Astrocyte (in vitro differentiated cells and primary cell): ENCODE results near the gene DOCK1. TPM values are rescaled to one million over a fixed set of nuclear protein-coding genes. Genes with fewer than 3 reads are reported as not detected.

ENCODE experiments used
- DNase-seq: peaks from one replicate; pipeline ENCODE4 v3.0.0-alpha.2; 2010; ENCODE audit warnings: low read depth
- FAIRE-seq: peaks from 2 replicates; lab custom pipeline; 2011; peaks lifted over from hg19 to GRCh38; lab: Jason Lieb, UNC
- H2AFZ ChIP-seq: 2 replicates; pipeline ENCODE4 v1.6.0; 2012; ENCODE audit warnings: low read depth, low read length, inconsistent platforms
- H3K27ac ChIP-seq: 2 replicates; pipeline ENCODE4 v1.5.1; 2011; ENCODE audit warnings: low read depth, low read length, inconsistent platforms
- H3K27me3 ChIP-seq: 2 replicates; pipeline ENCODE4 v1.6.0; 2011; ENCODE audit warnings: low read length, inconsistent platforms; ENCODE audit not compliant: insufficient read depth
- H3K36me3 ChIP-seq: 2 replicates; pipeline ENCODE4 v1.5.1; 2011; ENCODE audit warnings: low read length, inconsistent platforms; ENCODE audit not compliant: insufficient read depth
- H3K4me1 ChIP-seq: 2 replicates; pipeline ENCODE4 v1.5.1; 2011; ENCODE audit warnings: low read length, inconsistent platforms; ENCODE audit not compliant: insufficient read depth
- H3K4me2 ChIP-seq: 2 replicates; pipeline ENCODE4 v1.6.0; 2012; ENCODE audit warnings: low read length, inconsistent platforms
- H3K4me3 ChIP-seq: 2 replicates; pipeline ENCODE4 v1.5.1; 2011; ENCODE audit warnings: low read depth, mild to moderate bottlenecking, low read length, inconsistent platforms; ENCODE audit not compliant: insufficient read depth
- H3K79me2 ChIP-seq: 2 replicates; pipeline ENCODE4 v1.6.0; 2012; ENCODE audit warnings: mild to moderate bottlenecking, low read length, inconsistent platforms; ENCODE audit not compliant: insufficient read depth
- H3K9ac ChIP-seq: 2 replicates; pipeline ENCODE4 v1.6.0; 2012; ENCODE audit warnings: mild to moderate bottlenecking, low read length, inconsistent platforms
- H3K9me3 ChIP-seq: 2 replicates; pipeline ENCODE4 v1.5.1; 2012; ENCODE audit warnings: low read depth, mild to moderate bottlenecking, low read length, inconsistent platforms; ENCODE audit not compliant: insufficient read depth
- H4K20me1 ChIP-seq: 2 replicates; pipeline ENCODE4 v1.6.0; 2012; ENCODE audit warnings: low read length, inconsistent platforms; ENCODE audit not compliant: insufficient read depth
- H3K27ac Mint-ChIP-seq: one replicate; pipeline ENCODE4 v1.8.0; 2021; ENCODE audit warnings: mild to moderate bottlenecking, mixed read lengths; ENCODE audit not compliant: unreplicated experiment
- H3K27me3 Mint-ChIP-seq: one replicate; pipeline ENCODE4 v1.8.0; 2021; ENCODE audit warnings: low read depth, mixed read lengths; ENCODE audit not compliant: unreplicated experiment
- H3K36me3 Mint-ChIP-seq: one replicate; pipeline ENCODE4 v1.8.0; 2021; ENCODE audit warnings: low read depth, mixed read lengths; ENCODE audit not compliant: unreplicated experiment
- H3K4me1 Mint-ChIP-seq: one replicate; pipeline ENCODE4 v1.8.0; 2021; ENCODE audit warnings: low read depth, mixed read lengths; ENCODE audit not compliant: unreplicated experiment
- H3K4me3 Mint-ChIP-seq: one replicate; pipeline ENCODE4 v1.8.0; 2021; ENCODE audit warnings: mild to moderate bottlenecking, moderate library complexity, mixed read lengths; ENCODE audit not compliant: unreplicated experiment
- H3K9me3 Mint-ChIP-seq: one replicate; pipeline ENCODE4 v1.8.0; 2021; ENCODE audit warnings: mild to moderate bottlenecking, mixed read lengths; ENCODE audit not compliant: unreplicated experiment
- CTCF ChIP-seq: IDR thresholded peaks from 2 replicates; pipeline ENCODE4 v1.5.1; 2011; ENCODE audit warnings: low read depth, mild to moderate bottlenecking, inconsistent platforms, low read length, moderate library complexity; ENCODE audit not compliant: insufficient read depth
- EZH2 ChIP-seq: IDR thresholded peaks from 2 replicates; pipeline ENCODE4 v1.6.1; 2012; ENCODE audit warnings: mild to moderate bottlenecking, low read length, inconsistent platforms; ENCODE audit not compliant: insufficient read depth
- total RNA-seq: library from RNA; stranded (reverse); gene quantifications from 2 replicates; pipeline ENCODE4 v1.2.1, GENCODE V29; 2021

DOCK1 gene
- total RNA-seq, 1 donor from 2014 or later: 42.5 TPM

DNA sequence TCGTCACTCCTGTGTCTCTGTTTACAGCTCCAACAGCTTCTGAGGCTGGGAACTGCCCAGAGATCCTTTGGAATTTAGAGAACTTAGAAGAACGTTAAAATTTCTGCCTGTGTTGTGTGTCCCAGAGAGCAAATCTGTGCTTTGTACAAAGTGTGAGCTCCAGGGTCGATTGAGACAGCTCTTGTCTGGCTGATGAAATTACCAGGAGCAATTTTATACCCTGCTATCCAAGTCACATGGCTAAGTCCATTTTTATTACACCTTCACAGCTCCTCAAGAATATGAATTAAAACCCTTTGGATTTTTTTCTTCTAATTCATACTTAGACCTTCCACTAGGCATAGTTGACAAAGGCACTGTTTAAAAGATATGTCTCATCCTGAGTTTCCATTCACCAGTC lies 337.7 kb downstream of the DOCK1 start:
- no peaks in the 10 kb centered on the region for H3K27me3 ChIP-seq
- H3K79me2 ChIP-seq: no peaks in the 10 kb centered on the region
- H4K20me1 ChIP-seq: peaks cover 27% of the 10 kb centered on the region
- no peaks in the 10 kb centered on the region for H3K4me1 ChIP-seq
- DNase-seq (no peak), FAIRE-seq (no peak)
- no peak overlapping the region for H3K4me2 ChIP-seq
- no peak overlapping the region for H3K9ac ChIP-seq
- H3K27me3 Mint-ChIP-seq: no peaks in the 10 kb centered on the region
- H3K4me1 Mint-ChIP-seq: no peaks in the 10 kb centered on the region
- H3K9me3 ChIP-seq: no peaks in the 10 kb centered on the region
- H3K4me3 ChIP-seq: no peak overlapping the region
- H3K36me3 ChIP-seq: no peaks in the 10 kb centered on the region
- H3K27ac ChIP-seq: no peak overlapping the region
- no peak overlapping the region for H3K4me3 Mint-ChIP-seq
- TF ChIP-seq EZH2 (no peak), CTCF (no peak)
- no peaks in the 10 kb centered on the region for H3K9me3 Mint-ChIP-seq
- no peak overlapping the region for H2AFZ ChIP-seq
- no peak overlapping the region for H3K27ac Mint-ChIP-seq
- no peaks in the 10 kb centered on the region for H3K36me3 Mint-ChIP-seq

GRCh38 chr10:127243490-127244272 lies 338.5 kb downstream of the DOCK1 start:
- FAIRE-seq: no peak
- H3K27ac Mint-ChIP-seq: no peak overlapping the region
- no peaks in the 10 kb centered on the region for H3K4me1 ChIP-seq
- TF ChIP-seq EZH2: no peak
- peak; percentile 40 for TF ChIP-seq CTCF
- no peaks in the 10 kb centered on the region for H3K79me2 ChIP-seq
- H2AFZ ChIP-seq: no peak overlapping the region
- H3K9me3 Mint-ChIP-seq: no peaks in the 10 kb centered on the region
- DNase-seq: peak; percentile 4
- H3K27me3 Mint-ChIP-seq: no peaks in the 10 kb centered on the region
- no peaks in the 10 kb centered on the region for H3K4me1 Mint-ChIP-seq
- H3K9ac ChIP-seq: no peak overlapping the region
- H3K27ac ChIP-seq: no peak overlapping the region
- H4K20me1 ChIP-seq: peaks cover 24% of the 10 kb centered on the region
- H3K36me3 ChIP-seq: no peaks in the 10 kb centered on the region
- H3K36me3 Mint-ChIP-seq: peaks cover 2% of the 10 kb centered on the region
- H3K9me3 ChIP-seq: no peaks in the 10 kb centered on the region
- no peak overlapping the region for H3K4me3 ChIP-seq
- no peak overlapping the region for H3K4me3 Mint-ChIP-seq
- H3K4me2 ChIP-seq: no peak overlapping the region
- no peaks in the 10 kb centered on the region for H3K27me3 ChIP-seq

GRCh38 chr10:127245456-127245855 lies 340.2 kb downstream of the DOCK1 start:
- no peaks in the 10 kb centered on the region for H3K36me3 ChIP-seq
- H2AFZ ChIP-seq: no peak overlapping the region
- no peak overlapping the region for H3K4me2 ChIP-seq
- H3K36me3 Mint-ChIP-seq: peaks cover 8% of the 10 kb centered on the region
- FAIRE-seq (no peak), DNase-seq (no peak)
- no peaks in the 10 kb centered on the region for H3K9me3 ChIP-seq
- H3K27ac Mint-ChIP-seq: no peak overlapping the region
- H3K9me3 Mint-ChIP-seq: no peaks in the 10 kb centered on the region
- H3K27ac ChIP-seq: no peak overlapping the region
- no peaks in the 10 kb centered on the region for H3K27me3 Mint-ChIP-seq
- TF ChIP-seq CTCF (no peak), EZH2 (no peak)
- no peak overlapping the region for H3K4me3 ChIP-seq
- H3K27me3 ChIP-seq: no peaks in the 10 kb centered on the region
- H3K9ac ChIP-seq: no peak overlapping the region
- no peaks in the 10 kb centered on the region for H3K4me1 ChIP-seq
- H3K4me1 Mint-ChIP-seq: no peaks in the 10 kb centered on the region
- no peak overlapping the region for H3K4me3 Mint-ChIP-seq
- H3K79me2 ChIP-seq: no peaks in the 10 kb centered on the region
- peaks cover 21% of the 10 kb centered on the region for H4K20me1 ChIP-seq
